ENCODE measurements around the gene DOK5. TPM values are rescaled to one million over a fixed set of nuclear protein-coding genes. Genes with fewer than 3 reads are reported as not detected.

DOK5 gene
- total RNA-seq, 1 donor from 2014 or later = 3.5 TPM

GRCh38 chr20:54452277-54452676 is 23.1 kb upstream of the DOK5 start:
- TF ChIP-seq CTCF (IDR thresholded peaks at IDR 0.05; ENCODE audit: insufficient read depth, low read length, poor library complexity, severe bottlenecking) = no peak
- no peaks in the 10 kb centered on the region for H3K36me3 ChIP-seq (ENCODE audit: control insufficient read depth, insufficient read depth, low read length)
- DNase-seq (ENCODE audit: low read depth) = no peak
- H3K4me3 ChIP-seq (ENCODE audit: low read depth, low read length) = no peak overlapping the region
- H3K27me3 ChIP-seq (ENCODE audit: control insufficient read depth, insufficient read depth, low read length) = no peaks in the 10 kb centered on the region

GRCh38 chr20:54454982-54455381 is 20.4 kb upstream of the DOK5 start:
- no peak for TF ChIP-seq CTCF (IDR thresholded peaks at IDR 0.05; ENCODE audit: insufficient read depth, low read length, poor library complexity, severe bottlenecking)
- DNase-seq (ENCODE audit: low read depth) = no peak
- Histone ChIP-seq H3K36me3 (ENCODE audit: control insufficient read depth, insufficient read depth, low read length) (no peaks in the 10 kb centered on the region), H3K4me3 (ENCODE audit: low read depth, low read length) (no peak overlapping the region), H3K27me3 (ENCODE audit: control insufficient read depth, insufficient read depth, low read length) (no peaks in the 10 kb centered on the region)

- no peak for TF ChIP-seq CTCF (IDR thresholded peaks at IDR 0.05; ENCODE audit: insufficient read depth, low read length, poor library complexity, severe bottlenecking)
- no peak for DNase-seq (ENCODE audit: low read depth)
Measured at GRCh38 chr20:54456423-54456822, 19.0 kb upstream of the DOK5 start.

GRCh38 chr20:54456961-54457360 is 18.4 kb upstream of the DOK5 start:
- Histone ChIP-seq H3K4me3 (ENCODE audit: low read depth, low read length) (no peak overlapping the region), H3K36me3 (ENCODE audit: control insufficient read depth, insufficient read depth, low read length) (no peaks in the 10 kb centered on the region), H3K27me3 (ENCODE audit: control insufficient read depth, insufficient read depth, low read length) (no peaks in the 10 kb centered on the region)
- no peak for DNase-seq (ENCODE audit: low read depth)
- TF ChIP-seq CTCF (IDR thresholded peaks at IDR 0.05; ENCODE audit: insufficient read depth, low read length, poor library complexity, severe bottlenecking) = peak; percentile 3

More at GRCh38 chr20:54456423-54456822, 19.0 kb upstream of the DOK5 start:
- Histone ChIP-seq H3K4me3 (ENCODE audit: low read depth, low read length) (no peak overlapping the region), H3K36me3 (ENCODE audit: control insufficient read depth, insufficient read depth, low read length) (no peaks in the 10 kb centered on the region), H3K27me3 (ENCODE audit: control insufficient read depth, insufficient read depth, low read length) (no peaks in the 10 kb centered on the region)

- no peaks in the 10 kb centered on the region for H3K36me3 ChIP-seq (ENCODE audit: control insufficient read depth, insufficient read depth, low read length)
- DNase-seq (ENCODE audit: low read depth) = no peak
Measured at GRCh38 chr20:54458219-54458618, 17.2 kb upstream of the DOK5 start.

More at GRCh38 chr20:54458219-54458618, 17.2 kb upstream of the DOK5 start:
- H3K4me3 ChIP-seq (ENCODE audit: low read depth, low read length) = no peak overlapping the region
- no peak for TF ChIP-seq CTCF (IDR thresholded peaks at IDR 0.05; ENCODE audit: insufficient read depth, low read length, poor library complexity, severe bottlenecking)
- no peaks in the 10 kb centered on the region for H3K27me3 ChIP-seq (ENCODE audit: control insufficient read depth, insufficient read depth, low read length)
